GM23338 (cell line): Measurements from ENCODE around the gene MTA2. TPM values are rescaled to one million over a fixed set of nuclear protein-coding genes. Genes with fewer than 3 reads are reported as not detected.

Experiments
- ATAC-seq: fragments of 200-7000 bp; cut with Tn5 transposase; 3 replicates; pipeline ENCODE4 v1.9.1; 2020
- DNase-seq: peaks from one replicate; pipeline ENCODE4 v3.0.0-alpha.2; 2015; ENCODE audit warnings: low spot score
- H2AFZ ChIP-seq: fragments of 200-600 bp; sonication (generic); 2 replicates; pipeline ENCODE4 v1.8.0; 2016; ENCODE audit warnings: antibody characterized with exemption, mild to moderate bottlenecking, moderate library complexity
- H3F3A ChIP-seq: fragments of 200-600 bp; sonication (generic); replicated peaks from 2 replicates; pipeline ENCODE4 v1.8.0; 2017; ENCODE audit warnings: antibody characterized with exemption, mixed run types, low read depth
- H3K27ac ChIP-seq: fragments of 200-600 bp; sonication (generic); 2 replicates; pipeline ENCODE4 v1.6.1; 2016; ENCODE audit warnings: low read depth
- H3K27me3 ChIP-seq: fragments of 200-600 bp; sonication (generic); 2 replicates; pipeline ENCODE4 v1.8.0; 2016; ENCODE audit warnings: mild to moderate bottlenecking, mixed run types, moderate library complexity; ENCODE audit not compliant: insufficient read depth
- H3K36me3 ChIP-seq: fragments of 200-600 bp; sonication (generic); 2 replicates; pipeline ENCODE4 v1.8.0; 2016; ENCODE audit warnings: mild to moderate bottlenecking; ENCODE audit not compliant: insufficient read depth
- H3K4me1 ChIP-seq: fragments of 200-600 bp; sonication (generic); 2 replicates; pipeline ENCODE4 v1.8.0; 2016; ENCODE audit warnings: mild to moderate bottlenecking, moderate library complexity; ENCODE audit not compliant: insufficient read depth
- H3K4me2 ChIP-seq: fragments of 200-600 bp; sonication (generic); 2 replicates; pipeline ENCODE4 v1.7.1; 2017; ENCODE audit warnings: mixed run types
- H3K4me3 ChIP-seq: fragments of 200-600 bp; sonication (generic); 2 replicates; pipeline ENCODE4 v1.6.1; 2016; ENCODE audit warnings: mixed run types
- H3K79me2 ChIP-seq: fragments of 200-600 bp; sonication (generic); replicated peaks from 2 replicates; pipeline ENCODE4 v1.8.0; 2017; ENCODE audit warnings: mild to moderate bottlenecking; ENCODE audit not compliant: insufficient read depth
- H3K9me2 ChIP-seq: fragments of 200-600 bp; sonication (generic); 2 replicates; pipeline ENCODE4 v1.8.0; 2017; ENCODE audit not compliant: insufficient read depth
- H4K20me1 ChIP-seq: fragments of 200-600 bp; sonication (generic); replicated peaks from 2 replicates; pipeline ENCODE4 v1.8.0; 2017; ENCODE audit warnings: mild to moderate bottlenecking; ENCODE audit not compliant: insufficient read depth
- H3K27ac Mint-ChIP-seq: 2 replicates; pipeline ENCODE4 v1.8.0; 2020; ENCODE audit warnings: inconsistent platforms, mild to moderate bottlenecking, moderate library complexity, mixed read lengths
- H3K27me3 Mint-ChIP-seq: 3 replicates; pipeline ENCODE4 v1.8.0; 2022; ENCODE audit warnings: low read depth, mild to moderate bottlenecking, moderate library complexity, mixed read lengths, inconsistent platforms; ENCODE audit not compliant: insufficient read depth, poor library complexity
- H3K36me3 Mint-ChIP-seq: 3 replicates; pipeline ENCODE4 v1.8.0; 2021; ENCODE audit warnings: low read depth, mild to moderate bottlenecking, inconsistent platforms, moderate library complexity, mixed read lengths
- H3K4me1 Mint-ChIP-seq: 3 replicates; pipeline ENCODE4 v1.8.0; 2020; ENCODE audit warnings: mild to moderate bottlenecking, inconsistent platforms, mixed read lengths
- H3K4me3 Mint-ChIP-seq: 3 replicates; pipeline ENCODE4 v1.8.0; 2021; ENCODE audit warnings: moderate library complexity, mild to moderate bottlenecking, inconsistent platforms, mixed read lengths
- H3K9me3 Mint-ChIP-seq: 3 replicates; pipeline ENCODE4 v1.8.0; 2020; ENCODE audit warnings: moderate library complexity, mild to moderate bottlenecking, inconsistent platforms, mixed read lengths
- CREB1 ChIP-seq: fragments of 250-450 bp; sonication (Bioruptor Pico); IDR thresholded peaks from 2 replicates; pipeline ENCODE4 v1.5.0; 2020; ENCODE audit warnings: low read depth, mild to moderate bottlenecking, moderate library complexity
- EZH2phosphoT487 ChIP-seq: fragments of 200-600 bp; sonication (generic); IDR thresholded peaks from one replicate; pipeline ENCODE4 v1.8.1; 2018; ENCODE audit warnings: antibody characterized with exemption; ENCODE audit not compliant: unreplicated experiment
- JUNB ChIP-seq: IDR thresholded peaks from one replicate; pipeline ENCODE4 v1.6.1; 2016; ENCODE audit warnings: antibody characterized with exemption; ENCODE audit not compliant: unreplicated experiment
- ZNF114 ChIP-seq: fragments of 250-450 bp; sonication (Bioruptor Pico); IDR thresholded peaks from 2 replicates; pipeline ENCODE4 v1.5.0; 2020; ENCODE audit warnings: mild to moderate bottlenecking, moderate library complexity
- ZNF331 ChIP-seq: fragments of 250-450 bp; sonication (Bioruptor Pico); IDR thresholded peaks from 2 replicates; pipeline ENCODE4 v1.5.0; 2020; ENCODE audit warnings: low read depth, mild to moderate bottlenecking, moderate library complexity
- polyA plus RNA-seq: library from polyadenylated mRNA; unstranded; fragments of >200 nt; fragmentation: Nextera tagmentation; extraction: Ambion mirVana; gene quantifications from 2 replicates; pipeline ENCODE4 v1.2.1, GENCODE V29; 2016
- total RNA-seq: library from RNA; depleted of rRNA; stranded (reverse); fragments of >200 nt; shearing (Covaris generic); gene quantifications from 2 replicates; pipeline ENCODE4 v1.2.3, GENCODE V29; 2014
- TF ChIP-seq, protein P1 (sequence below): IDR thresholded peaks from one replicate; pipeline ENCODE4 v1.6.1; 2018; ENCODE audit warnings: antibody characterized with exemption; ENCODE audit not compliant: unreplicated experiment
- TF ChIP-seq, protein P2 (sequence below): IDR thresholded peaks from 2 replicates; pipeline ENCODE4 v1.6.1; 2016; ENCODE audit warnings: antibody characterized with exemption

The MTA2 gene
- total and polyA plus RNA-seq, 2 experiments from 2014 or later: 22.9 to 102 TPM

DNA sequence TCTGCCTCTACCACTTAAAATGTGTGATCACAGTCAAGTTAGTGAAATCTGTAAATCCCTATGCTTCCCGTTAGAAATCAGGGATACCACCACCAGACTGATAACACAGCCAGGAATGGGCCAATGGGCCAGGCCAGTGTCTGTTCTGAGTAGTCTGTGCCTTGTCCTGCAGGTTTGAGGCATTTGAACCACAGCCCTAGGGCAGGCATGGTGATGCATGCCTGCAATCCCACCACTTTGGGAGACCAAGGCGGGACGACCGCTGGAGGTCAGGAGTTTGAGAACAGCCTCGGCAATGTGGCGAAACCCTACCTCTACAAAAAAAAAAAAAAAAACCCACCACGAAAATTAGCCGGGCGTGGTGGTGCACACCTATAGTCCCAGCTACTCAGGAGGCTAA is 43.0 kb downstream of the MTA2 start:
- Histone ChIP-seq H4K20me1 (peaks cover 44% of the 10 kb centered on the region), H3K4me3 (no peak overlapping the region), H3K79me2 (peaks cover 28% of the 10 kb centered on the region), H3K9me2 (no peaks in the 10 kb centered on the region), H3F3A (peaks cover 68% of the 10 kb centered on the region), H3K4me2 (no peak overlapping the region), H3K36me3 (peaks cover 36% of the 10 kb centered on the region), H2AFZ (no peak overlapping the region), H3K4me1 (peaks cover 64% of the 10 kb centered on the region), H3K27me3 (no peaks in the 10 kb centered on the region), H3K27ac (peak overlapping the region; percentile 92)
- Mint-ChIP-seq H3K9me3 (no peaks in the 10 kb centered on the region; the same call in 2 of the 3 replicates), H3K36me3 (peaks cover 79% of the 10 kb centered on the region), H3K27ac (no peak overlapping the region), H3K27me3 (peaks cover 30% of the 10 kb centered on the region), H3K4me1 (peaks cover 67% of the 10 kb centered on the region), H3K4me3 (no peak overlapping the region)
- DNase-seq (no peak), ATAC-seq (no peak)
- TF ChIP-seq ZNF331 (CRISPR knock-in tag) (no peak), ZNF114 (CRISPR knock-in tag) (no peak), CREB1 (CRISPR knock-in tag) (no peak), JUNB (no peak)
- TF ChIP-seq, protein P1, sequence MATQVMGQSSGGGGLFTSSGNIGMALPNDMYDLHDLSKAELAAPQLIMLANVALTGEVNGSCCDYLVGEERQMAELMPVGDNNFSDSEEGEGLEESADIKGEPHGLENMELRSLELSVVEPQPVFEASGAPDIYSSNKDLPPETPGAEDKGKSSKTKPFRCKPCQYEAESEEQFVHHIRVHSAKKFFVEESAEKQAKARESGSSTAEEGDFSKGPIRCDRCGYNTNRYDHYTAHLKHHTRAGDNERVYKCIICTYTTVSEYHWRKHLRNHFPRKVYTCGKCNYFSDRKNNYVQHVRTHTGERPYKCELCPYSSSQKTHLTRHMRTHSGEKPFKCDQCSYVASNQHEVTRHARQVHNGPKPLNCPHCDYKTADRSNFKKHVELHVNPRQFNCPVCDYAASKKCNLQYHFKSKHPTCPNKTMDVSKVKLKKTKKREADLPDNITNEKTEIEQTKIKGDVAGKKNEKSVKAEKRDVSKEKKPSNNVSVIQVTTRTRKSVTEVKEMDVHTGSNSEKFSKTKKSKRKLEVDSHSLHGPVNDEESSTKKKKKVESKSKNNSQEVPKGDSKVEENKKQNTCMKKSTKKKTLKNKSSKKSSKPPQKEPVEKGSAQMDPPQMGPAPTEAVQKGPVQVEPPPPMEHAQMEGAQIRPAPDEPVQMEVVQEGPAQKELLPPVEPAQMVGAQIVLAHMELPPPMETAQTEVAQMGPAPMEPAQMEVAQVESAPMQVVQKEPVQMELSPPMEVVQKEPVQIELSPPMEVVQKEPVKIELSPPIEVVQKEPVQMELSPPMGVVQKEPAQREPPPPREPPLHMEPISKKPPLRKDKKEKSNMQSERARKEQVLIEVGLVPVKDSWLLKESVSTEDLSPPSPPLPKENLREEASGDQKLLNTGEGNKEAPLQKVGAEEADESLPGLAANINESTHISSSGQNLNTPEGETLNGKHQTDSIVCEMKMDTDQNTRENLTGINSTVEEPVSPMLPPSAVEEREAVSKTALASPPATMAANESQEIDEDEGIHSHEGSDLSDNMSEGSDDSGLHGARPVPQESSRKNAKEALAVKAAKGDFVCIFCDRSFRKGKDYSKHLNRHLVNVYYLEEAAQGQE: no peak

DNA sequence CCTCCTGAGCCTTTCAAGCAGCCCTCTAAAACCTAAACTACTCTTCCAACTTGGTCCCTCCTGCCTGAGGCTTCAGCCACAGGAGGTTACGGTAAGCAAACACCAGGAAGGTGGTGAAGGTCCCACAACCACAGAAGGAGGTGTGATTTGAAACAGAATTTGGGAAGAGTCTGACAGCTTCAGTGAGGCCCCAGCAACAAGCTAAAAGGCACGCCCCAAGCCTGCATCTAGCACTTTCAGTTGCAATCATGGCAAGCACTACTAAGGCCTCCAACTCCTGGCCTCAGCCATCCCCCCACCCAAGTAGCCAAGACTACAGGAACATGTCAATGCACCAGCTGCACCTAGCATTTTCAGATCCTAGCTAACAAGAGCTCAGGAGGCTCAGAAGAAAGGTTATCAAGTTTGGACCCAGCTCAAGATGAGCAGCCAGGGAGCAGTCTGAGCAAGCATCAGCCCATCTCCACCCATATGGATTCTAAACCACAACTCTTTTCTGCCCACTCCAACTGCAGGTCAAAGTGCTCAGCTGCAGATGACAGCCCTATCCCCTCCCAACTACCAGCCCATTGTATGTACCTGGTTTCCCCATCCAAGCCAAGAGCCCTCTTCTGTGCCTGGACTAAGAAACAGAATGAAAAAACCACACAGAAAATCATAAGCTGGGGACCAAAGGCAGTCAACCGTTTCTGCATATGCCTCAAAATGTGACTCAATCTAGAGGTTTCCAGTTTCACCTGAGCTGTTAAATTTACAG is 44.6 kb downstream of the MTA2 start:
- H3K27me3 ChIP-seq: no peaks in the 10 kb centered on the region
- peak overlapping the region; percentile 50; the same call in 1 of the 2 replicates for H3K4me2 ChIP-seq
- H3F3A ChIP-seq: peaks cover 64% of the 10 kb centered on the region
- peaks cover 71% of the 10 kb centered on the region for H3K4me1 Mint-ChIP-seq
- H3K36me3 ChIP-seq: peaks cover 29% of the 10 kb centered on the region
- no peak overlapping the region for H2AFZ ChIP-seq
- no peak overlapping the region for H3K4me3 ChIP-seq
- H3K4me1 ChIP-seq: peaks cover 66% of the 10 kb centered on the region
- peaks cover 64% of the 10 kb centered on the region for H3K36me3 Mint-ChIP-seq
- peaks cover 25% of the 10 kb centered on the region for H3K79me2 ChIP-seq
- H3K27ac ChIP-seq: peak overlapping the region; percentile 88
- ATAC-seq (no peak), DNase-seq (no peak)
- H4K20me1 ChIP-seq: peaks cover 39% of the 10 kb centered on the region
- peak overlapping the region; percentile 96 for H3K27ac Mint-ChIP-seq
- H3K9me3 Mint-ChIP-seq: no peaks in the 10 kb centered on the region; the same call in 2 of the 3 replicates
- peak overlapping the region; percentile 24; the same call in 1 of the 3 replicates for H3K4me3 Mint-ChIP-seq
- TF ChIP-seq ZNF114 (CRISPR knock-in tag) (no peak), EZH2phosphoT487 (no peak)
- TF ChIP-seq, protein P2, sequence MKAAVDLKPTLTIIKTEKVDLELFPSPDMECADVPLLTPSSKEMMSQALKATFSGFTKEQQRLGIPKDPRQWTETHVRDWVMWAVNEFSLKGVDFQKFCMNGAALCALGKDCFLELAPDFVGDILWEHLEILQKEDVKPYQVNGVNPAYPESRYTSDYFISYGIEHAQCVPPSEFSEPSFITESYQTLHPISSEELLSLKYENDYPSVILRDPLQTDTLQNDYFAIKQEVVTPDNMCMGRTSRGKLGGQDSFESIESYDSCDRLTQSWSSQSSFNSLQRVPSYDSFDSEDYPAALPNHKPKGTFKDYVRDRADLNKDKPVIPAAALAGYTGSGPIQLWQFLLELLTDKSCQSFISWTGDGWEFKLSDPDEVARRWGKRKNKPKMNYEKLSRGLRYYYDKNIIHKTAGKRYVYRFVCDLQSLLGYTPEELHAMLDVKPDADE: no peak
- peaks cover 36% of the 10 kb centered on the region for H3K27me3 Mint-ChIP-seq
- no peaks in the 10 kb centered on the region for H3K9me2 ChIP-seq
